HG02642 (cell line): ENCODE data around the gene MAFB.
A peak's percentile ranks its signal among the peaks of the same experiment; 100 is the strongest.

Source experiments
- ATAC-seq: cut with Tn5 transposase; IDR thresholded peaks from one replicate; pipeline ENCODE4 v1.9.1; 2021; ENCODE audit warnings: mild to moderate bottlenecking; ENCODE audit not compliant: unreplicated experiment, poor library complexity

MAFB gene

GRCh38 chr20:40704828-40705227 lies 15.8 kb upstream of the MAFB start:
- ATAC-seq = no peak

- ATAC-seq = no peak
Measured at GRCh38 chr20:40703975-40704530, 15.0 kb upstream of the MAFB start.

- ATAC-seq = no peak
Measured at GRCh38 chr20:40702504-40702903, 13.5 kb upstream of the MAFB start.

- no peak for ATAC-seq
Measured at GRCh38 chr20:40698744-40699143, 9.7 kb upstream of the MAFB start.

DNA sequence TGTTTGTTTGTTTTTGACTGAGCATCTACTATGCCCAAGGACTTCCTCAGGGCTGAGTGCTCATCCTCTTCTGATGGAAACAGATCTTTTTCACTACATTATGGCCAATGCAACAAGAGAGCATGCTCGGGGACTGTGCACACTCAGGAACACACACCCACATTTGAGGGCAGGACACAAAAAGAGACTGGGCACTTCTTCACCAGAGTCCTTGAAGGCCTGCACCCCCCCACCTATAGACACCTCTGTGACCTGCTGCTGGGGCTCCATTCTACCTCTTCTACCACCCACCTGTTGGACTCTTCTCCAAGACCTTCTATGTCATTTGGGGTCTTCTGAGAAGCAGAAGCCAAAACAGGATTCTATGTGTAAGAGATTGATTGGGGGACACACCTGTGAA lies 9.2 kb upstream of the MAFB start:
- ATAC-seq = no peak

DNA sequence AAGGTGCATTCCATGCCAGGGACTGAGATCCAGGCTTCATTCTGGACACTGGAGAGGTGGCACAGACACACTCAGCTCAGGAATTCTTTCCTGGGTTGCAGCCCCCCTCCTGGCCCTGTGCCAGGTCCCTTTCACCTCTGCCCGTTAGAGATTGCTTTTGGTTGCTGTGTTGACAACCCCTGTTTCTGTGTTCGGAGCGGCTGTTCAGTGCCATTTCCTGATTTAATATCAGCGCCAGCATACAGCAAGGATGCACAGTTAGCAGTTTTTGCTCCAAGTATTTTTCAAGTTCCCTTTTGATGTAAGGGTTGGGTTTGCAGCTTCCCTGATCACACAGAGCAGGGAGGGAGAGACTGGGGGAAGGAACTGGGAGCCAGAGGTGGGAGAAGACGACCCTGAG lies 8.5 kb upstream of the MAFB start:
- no peak for ATAC-seq

DNA sequence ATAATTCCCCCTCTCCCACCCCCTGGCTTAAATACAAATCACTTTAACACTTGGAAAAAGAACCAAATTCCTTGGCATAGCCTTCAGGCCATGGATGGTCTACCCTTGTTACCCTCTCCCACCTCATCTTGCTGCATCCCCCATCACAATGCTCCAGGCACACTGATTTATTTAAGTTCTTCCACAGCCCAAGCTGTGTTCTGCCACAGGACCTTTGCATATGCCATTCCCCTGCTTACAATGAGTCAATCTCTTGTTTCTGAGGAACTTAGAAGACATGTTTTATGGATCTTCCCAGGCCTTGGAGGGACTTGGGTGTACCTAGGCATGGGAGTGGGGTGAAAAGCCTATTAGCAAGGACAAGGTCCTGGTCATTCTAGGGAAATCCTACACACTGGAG lies 6.2 kb upstream of the MAFB start:
- ATAC-seq = no peak

DNA sequence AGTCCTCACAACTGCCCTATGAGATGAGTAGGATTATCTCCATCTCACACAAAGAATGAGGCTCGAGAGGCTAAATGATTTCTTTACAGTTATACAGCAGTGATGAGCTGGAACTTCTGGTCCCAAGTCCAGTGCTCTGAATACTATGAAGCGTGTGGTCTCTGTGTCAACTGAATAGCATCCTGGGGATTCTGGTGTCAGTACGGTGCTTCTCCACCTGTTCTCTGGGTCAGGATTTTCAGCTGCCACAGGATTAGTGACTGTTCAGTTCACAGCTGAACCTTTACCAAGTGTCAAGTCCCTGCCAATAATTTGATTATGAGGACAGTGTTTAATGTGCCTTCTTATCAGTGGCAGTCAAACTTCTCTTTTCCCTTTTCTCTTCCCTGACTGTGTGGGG lies 5.2 kb upstream of the MAFB start:
- no peak for ATAC-seq

- no peak for ATAC-seq
Measured at GRCh38 chr20:40692240-40693011, 3.4 kb upstream of the MAFB start.

DNA sequence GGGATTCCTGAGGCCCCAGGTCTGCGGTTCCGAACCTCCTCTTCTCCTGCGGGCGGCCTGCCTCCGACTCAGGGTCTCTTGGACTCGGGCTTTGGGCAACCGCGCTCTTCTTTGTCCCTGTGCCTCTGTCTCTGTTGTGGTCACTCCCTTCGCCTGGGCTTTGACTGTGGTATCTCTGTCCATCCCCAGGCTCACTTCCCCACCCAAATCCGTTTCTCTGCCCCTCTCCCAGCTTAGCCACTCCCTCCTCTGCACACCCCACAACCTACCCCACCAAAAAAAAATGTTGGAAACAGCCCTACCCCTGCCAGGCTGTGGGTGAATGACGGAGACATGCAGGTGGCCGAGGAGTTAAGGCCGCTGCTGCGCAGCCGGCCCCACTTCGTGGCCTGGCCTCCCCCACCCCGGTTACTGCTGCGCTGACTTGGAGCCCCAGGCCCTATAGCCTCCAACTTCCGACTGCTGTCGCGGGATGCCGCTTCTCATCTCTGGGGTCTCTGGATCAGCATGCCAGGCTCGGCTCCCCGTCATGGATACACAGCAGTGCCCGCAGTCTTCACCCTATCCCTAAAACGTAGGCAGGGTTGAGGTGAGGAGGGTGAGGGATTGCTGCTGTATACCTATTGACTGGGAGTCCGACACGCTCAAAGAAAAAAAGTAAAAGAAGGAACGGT lies 2.7 kb upstream of the MAFB start:
- no peak for ATAC-seq

DNA sequence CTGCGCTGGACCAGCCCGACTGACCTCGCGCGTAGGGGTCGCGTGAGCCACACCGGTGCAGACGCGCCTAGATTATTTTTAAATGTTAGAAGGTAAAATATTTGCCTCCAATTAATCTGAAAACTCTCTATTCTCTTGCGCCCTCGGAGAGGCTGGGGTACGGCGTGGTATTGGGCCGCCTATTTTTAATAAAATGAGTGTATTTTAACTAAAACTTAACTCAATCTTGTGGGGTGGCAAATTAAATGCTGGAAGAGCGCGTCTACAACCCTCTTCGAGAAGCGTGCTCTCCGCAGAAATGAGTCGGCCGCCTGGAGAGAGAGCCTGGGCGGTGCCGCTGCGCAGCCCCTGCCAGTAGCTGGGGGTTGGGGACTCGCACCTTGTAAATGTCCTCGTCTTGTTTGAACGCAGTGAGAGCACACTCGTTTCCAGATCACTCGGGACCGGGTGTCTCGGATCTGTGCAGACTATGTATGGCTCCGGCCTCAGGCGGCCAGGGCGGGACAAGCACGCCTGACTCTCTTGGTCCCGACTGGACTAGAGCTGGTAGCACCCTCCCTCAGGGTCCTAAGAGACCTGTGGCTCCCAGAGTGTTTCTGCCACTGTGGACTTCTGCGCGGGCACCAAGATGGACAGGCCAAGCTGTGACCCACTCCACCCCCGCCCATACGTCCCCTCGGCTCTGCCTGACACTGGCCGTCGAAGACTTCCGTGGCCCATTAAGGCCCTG lies 2.0 kb upstream of the MAFB start:
- ATAC-seq = no peak

DNA sequence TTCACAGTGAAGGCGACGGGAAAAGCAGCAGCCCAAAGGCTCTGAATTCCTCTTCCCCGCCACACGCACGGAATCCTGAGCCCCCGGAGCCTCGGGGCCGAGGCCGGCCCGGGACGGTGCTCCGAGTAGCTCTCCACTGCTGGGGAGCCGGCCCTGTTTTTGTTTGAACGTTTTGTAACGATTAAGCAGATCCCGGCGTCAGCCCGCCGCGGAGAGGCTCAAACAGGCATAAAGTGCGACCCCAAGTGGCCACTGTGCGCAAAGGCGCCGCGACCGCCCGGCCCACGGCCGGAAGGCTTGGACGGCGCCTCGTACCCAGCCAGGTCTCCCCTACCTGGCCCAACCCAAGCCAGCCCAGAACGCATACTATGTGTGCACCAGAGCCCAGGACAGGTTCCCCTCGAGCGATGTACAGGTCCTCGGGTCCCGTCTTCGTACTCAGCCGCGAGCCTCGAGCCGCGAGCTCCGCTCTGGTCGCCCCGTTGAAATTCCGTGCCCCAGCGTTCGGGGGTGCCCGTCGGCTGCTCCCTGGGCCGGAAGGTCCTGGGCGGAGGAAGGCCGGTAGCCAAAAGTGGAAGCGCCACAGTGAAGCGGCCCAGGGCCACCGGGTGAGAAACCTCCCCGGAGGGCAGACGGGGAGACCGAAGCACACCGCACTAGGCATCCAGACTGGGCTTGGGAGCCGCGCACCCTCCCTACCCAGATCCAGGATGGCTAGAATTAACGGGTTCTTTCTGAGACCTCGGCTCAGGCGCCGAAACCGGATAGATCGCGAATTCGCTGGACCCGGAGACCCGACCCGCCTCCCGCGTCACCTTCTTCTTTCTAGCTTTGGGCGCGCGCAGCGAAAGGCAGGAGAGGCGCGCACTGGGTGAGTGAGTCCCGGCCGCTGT lies 1.2 kb upstream of the MAFB start:
- ATAC-seq = peak; percentile 65

GRCh38 chr20:40688129-40689099 lies 622 bp downstream of the MAFB start:
- ATAC-seq = no peak

- no peak for ATAC-seq
Measured at GRCh38 chr20:40687384-40688128, 1.5 kb downstream of the MAFB start.

GRCh38 chr20:40686893-40687292 lies 2.1 kb downstream of the MAFB start:
- ATAC-seq = no peak

GRCh38 chr20:40686434-40686882 lies 2.6 kb downstream of the MAFB start:
- no peak for ATAC-seq

DNA sequence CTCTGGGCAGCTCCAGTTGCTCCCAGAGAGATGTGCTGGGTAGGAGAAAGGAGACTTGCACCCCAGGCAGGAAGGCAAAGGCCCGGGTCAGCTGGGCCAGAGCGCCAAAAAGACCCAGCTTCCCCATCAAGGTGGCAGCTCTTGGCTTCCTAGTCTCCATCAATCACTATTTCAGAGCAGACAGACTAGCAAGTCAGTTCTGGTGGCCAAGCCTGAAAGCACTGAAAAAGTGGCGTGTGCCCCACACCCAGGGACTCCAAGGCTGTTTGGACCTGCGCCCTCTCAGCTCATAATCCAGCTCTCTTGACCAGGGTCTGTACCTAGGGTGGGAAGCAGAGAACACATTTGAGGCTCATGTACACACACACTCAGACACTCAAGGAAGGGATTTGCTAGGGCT lies 3.7 kb downstream of the MAFB start:
- ATAC-seq = no peak

DNA sequence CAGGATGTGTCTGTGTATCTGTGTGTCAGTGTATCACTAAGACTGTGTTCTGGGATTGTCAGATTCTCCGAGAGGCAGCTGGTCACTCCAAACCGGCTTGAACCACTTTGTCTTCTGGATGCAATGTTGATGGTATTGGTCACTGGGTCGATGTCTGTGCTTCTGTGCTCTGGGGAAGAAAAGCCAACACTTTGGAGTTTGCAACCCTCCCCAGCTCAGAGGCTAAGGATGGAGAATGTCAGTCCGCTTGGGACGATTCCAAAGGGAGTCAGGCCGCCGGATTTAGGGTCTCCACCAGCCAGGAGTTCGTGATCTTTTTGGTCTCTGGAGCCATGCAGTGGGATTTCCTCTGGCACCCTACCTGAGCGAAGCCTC lies 5.2 kb downstream of the MAFB start:
- ATAC-seq = no peak
